GM12872 (cell line): ENCODE measurements around the gene AIG1.

Experiments
- TF ChIP-seq, protein P1 (sequence below): IDR thresholded peaks from 3 replicates; pipeline ENCODE4 v1.5.1; 2011; ENCODE audit warnings: low read depth, mild to moderate bottlenecking, low read length, moderate library complexity; ENCODE audit not compliant: insufficient read depth

AIG1 gene

DNA sequence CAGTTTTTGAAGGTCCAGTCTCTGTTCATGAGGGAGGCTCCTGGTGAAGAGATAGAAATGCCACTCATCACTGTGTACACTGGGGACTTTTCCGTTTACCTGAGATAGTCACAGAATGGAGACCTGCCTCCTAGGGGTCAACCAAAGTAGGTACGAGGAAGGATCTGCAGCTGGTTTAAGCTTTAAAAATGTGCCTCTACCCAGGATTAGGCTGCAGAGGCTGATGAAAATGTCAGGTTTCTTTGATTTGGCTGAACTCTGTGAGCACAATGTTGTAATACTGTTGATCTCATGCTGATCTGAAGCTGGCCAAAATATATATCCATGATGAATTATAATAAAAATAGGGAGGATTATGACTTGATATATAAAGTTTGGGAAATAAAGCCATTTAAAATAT is 207.1 kb downstream of the AIG1 start:
- TF ChIP-seq, protein P1, sequence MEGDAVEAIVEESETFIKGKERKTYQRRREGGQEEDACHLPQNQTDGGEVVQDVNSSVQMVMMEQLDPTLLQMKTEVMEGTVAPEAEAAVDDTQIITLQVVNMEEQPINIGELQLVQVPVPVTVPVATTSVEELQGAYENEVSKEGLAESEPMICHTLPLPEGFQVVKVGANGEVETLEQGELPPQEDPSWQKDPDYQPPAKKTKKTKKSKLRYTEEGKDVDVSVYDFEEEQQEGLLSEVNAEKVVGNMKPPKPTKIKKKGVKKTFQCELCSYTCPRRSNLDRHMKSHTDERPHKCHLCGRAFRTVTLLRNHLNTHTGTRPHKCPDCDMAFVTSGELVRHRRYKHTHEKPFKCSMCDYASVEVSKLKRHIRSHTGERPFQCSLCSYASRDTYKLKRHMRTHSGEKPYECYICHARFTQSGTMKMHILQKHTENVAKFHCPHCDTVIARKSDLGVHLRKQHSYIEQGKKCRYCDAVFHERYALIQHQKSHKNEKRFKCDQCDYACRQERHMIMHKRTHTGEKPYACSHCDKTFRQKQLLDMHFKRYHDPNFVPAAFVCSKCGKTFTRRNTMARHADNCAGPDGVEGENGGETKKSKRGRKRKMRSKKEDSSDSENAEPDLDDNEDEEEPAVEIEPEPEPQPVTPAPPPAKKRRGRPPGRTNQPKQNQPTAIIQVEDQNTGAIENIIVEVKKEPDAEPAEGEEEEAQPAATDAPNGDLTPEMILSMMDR, result no peak

GRCh38 chr6:143268439-143268838 is 207.8 kb downstream of the AIG1 start:
- TF ChIP-seq, protein P1, result no peak

DNA sequence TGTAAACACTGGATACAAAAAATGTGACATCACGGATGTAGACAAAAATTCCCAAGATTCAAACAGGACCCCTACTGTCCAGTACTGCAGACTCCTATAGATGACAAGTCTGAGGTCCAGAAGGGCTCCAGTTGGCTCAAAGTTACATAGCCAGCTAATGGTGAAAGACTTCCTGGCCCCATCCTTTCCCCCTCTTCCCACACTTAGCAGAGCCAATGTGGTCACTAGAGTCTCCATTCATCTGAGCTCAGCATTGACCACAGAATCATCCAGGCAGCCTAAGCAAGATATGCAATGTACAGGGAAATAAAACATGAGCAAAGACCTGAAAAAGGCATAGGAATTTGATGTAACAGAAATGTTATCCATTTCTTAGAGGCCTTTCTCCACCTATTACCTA is 209.3 kb downstream of the AIG1 start:
- TF ChIP-seq, protein P1, result no peak

- TF ChIP-seq, protein P1, result no peak
Observed at GRCh38 chr6:143271024-143271423, 210.3 kb downstream of the AIG1 start.

DNA sequence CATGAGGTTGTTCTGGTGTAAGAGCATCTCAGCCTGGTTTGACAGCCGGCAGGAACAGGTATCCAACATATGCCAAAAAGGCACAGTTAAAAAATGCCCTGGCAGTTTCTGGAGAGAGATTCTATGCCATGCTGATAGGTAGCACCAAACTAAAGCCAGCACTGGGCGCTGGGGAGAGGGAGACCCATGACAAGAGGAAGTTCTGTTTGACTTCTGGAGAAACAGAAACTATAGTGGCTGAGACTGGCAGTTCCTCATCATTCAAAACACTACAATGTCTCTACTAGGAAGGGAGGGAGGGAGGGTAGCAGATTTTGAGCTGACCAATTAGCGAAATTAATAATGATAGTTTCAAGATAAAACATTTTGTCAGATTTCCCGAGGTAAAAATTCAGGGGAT is 215.7 kb downstream of the AIG1 start:
- TF ChIP-seq, protein P1, result no peak

DNA sequence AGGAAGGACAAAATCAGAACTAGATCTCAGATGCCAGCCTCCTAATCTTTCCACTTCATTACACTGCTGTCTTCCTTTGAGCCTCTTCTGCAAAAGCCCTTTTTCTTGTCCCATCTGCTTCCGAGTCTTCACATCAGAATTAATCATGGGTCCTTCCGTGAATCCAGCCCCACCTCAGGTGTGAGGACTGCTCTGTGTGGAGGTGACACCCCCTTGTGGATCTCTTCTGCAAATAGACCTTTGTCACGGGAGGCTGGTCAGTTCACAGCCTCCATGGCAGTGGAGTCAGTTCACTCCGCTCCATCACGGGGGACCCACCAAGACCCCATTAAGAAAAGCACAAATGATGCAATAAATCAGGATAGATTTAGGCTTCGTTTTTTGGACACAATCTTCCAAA is 218.7 kb downstream of the AIG1 start:
- TF ChIP-seq, protein P1, result peak; percentile 41; the same call in 2 of the 3 replicates

DNA sequence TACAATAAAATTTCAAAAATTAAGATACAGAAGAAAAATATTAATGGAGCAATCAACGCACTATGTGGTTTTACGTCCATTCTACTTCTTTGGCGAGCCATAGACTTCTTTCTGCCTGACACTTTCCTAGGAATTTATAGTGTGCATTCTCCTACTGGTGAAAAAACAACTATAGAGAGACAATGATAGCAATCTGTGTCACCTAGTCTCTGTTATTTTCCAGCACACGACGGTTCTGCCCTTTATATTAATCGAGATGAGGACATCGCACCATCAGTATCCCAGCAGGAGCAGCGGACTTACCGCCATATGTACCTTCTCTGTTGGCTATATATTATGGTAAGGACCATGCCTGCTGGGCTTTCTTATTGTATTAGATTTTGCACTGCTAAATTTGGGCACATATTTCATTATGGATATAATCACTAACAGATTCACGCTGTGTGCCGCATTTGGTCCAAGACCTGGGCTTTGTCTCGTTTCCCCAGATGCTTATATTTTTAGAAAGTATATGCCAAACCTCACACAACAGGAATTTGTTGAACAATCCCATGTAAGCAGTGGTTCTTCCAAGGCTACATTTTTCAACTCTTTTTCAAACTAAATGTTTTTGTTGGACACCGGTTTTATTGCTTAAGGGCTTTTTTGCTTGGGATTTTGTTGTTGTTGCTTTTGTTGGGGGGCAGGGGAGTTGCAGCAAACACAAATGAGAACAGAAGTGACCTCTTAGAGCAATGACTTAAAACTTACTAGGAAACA is 223.4 kb downstream of the AIG1 start:
- TF ChIP-seq, protein P1, result no peak
